Measurements from ENCODE around the gene MRPL21. TPM values are rescaled to one million over a fixed set of nuclear protein-coding genes. Genes with fewer than 3 reads are reported as not detected.
A peak's percentile ranks its signal among the peaks of the same experiment; 100 is the strongest.

MRPL21 gene
- total and polyA plus RNA-seq, 2 of the 13 experiments (the other 11 are each of a cell fraction or from before 2014, with no cell fraction given), result 61.5 to 100 TPM

- TF ChIP-seq CERS6 (CRISPR knock-in tag; IDR thresholded peaks at IDR 0.05) (peak; percentile 60; the same call in 1 of the 2 replicates), MAF1 (CRISPR knock-in tag; IDR thresholded peaks at IDR 0.05; ENCODE audit: borderline replicate concordance) (peak; percentile 89), ZNF816 (CRISPR knock-in tag; IDR thresholded peaks at IDR 0.05; ENCODE audit: borderline replicate concordance) (peak; percentile 82; the same call in 1 of the 2 replicates), TOPORS (CRISPR knock-in tag; IDR thresholded peaks at IDR 0.05) (peak; percentile 83; the same call in 1 of the 2 replicates), SATB2 (CRISPR knock-in tag; IDR thresholded peaks at IDR 0.05) (no peak), ZNF619 (CRISPR knock-in tag; IDR thresholded peaks at IDR 0.05) (no peak; the same call in 1 of the 2 replicates), ZNF781 (CRISPR knock-in tag; IDR thresholded peaks at IDR 0.05; ENCODE audit: borderline replicate concordance, not compliant biosample characterization) (peak; percentile 31), ZBTB8A (CRISPR knock-in tag; IDR thresholded peaks at IDR 0.05; ENCODE audit: borderline replicate concordance, low read depth) (no peak), ZNF414 (CRISPR knock-in tag; IDR thresholded peaks at IDR 0.05) (peak; percentile 83; the same call in 1 of the 2 replicates), ZNF777 (CRISPR knock-in tag; IDR thresholded peaks at IDR 0.05) (peak; percentile 72), SAFB2 (CRISPR knock-in tag; IDR thresholded peaks at IDR 0.05; ENCODE audit: borderline replicate concordance, low read depth) (peak; percentile 73; the same call in 1 of the 2 replicates), KLF16 (CRISPR knock-in tag; IDR thresholded peaks at IDR 0.05) (peak; percentile 81 to 95; a peak in 3 of 4 replicates), ZNF7 (CRISPR knock-in tag; IDR thresholded peaks at IDR 0.05) (0 out of 2 replicates have a peak, but pooled peaks have one; percentile 5), SIX1 (CRISPR knock-in tag; IDR thresholded peaks at IDR 0.05; ENCODE audit: borderline replicate concordance) (no peak), BCLAF1 (IDR thresholded peaks at IDR 0.05) (no peak), AHR (CRISPR knock-in tag; IDR thresholded peaks at IDR 0.05) (peak; percentile 96), CREM (IDR thresholded peaks at IDR 0.05) (peak; percentile 94), CREM (CRISPR knock-in tag; IDR thresholded peaks at IDR 0.05) (peak; percentile 89), IRF9 (CRISPR knock-in tag; IDR thresholded peaks at IDR 0.05; ENCODE audit: borderline replicate concordance) (peak; percentile 89; the same call in 1 of the 2 replicates), ZNF331 (CRISPR knock-in tag; IDR thresholded peaks at IDR 0.05) (peak; percentile 96), ADNP (CRISPR knock-in tag; IDR thresholded peaks at IDR 0.05) (0 out of 2 replicates have a peak, but pooled peaks have one; percentile 24)
- TF ChIP-seq, protein P1, sequence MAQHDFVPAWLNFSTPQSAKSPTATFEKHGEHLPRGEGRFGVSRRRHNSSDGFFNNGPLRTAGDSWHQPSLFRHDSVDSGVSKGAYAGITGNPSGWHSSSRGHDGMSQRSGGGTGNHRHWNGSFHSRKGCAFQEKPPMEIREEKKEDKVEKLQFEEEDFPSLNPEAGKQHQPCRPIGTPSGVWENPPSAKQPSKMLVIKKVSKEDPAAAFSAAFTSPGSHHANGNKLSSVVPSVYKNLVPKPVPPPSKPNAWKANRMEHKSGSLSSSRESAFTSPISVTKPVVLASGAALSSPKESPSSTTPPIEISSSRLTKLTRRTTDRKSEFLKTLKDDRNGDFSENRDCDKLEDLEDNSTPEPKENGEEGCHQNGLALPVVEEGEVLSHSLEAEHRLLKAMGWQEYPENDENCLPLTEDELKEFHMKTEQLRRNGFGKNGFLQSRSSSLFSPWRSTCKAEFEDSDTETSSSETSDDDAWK (CRISPR knock-in tag; IDR thresholded peaks at IDR 0.05), result no peak
These were observed at the start of gene MRPL21, which contains the start of gene IGHMBP2 (continued) for GRCh38 chr11:68903288-68904247.

Measured in HepG2 (cell line).